GM19468 (cell line): ENCODE results near the gene GRID1.
"Not testable (repeated sequence)": the region's sequence is repeated elsewhere in the genome, so short reads cannot be mapped to it uniquely, and the experiment has no call there.

ENCODE experiments used
- ATAC-seq: cut with Tn5 transposase; IDR thresholded peaks from one replicate; pipeline ENCODE4 v1.9.1; 2021; ENCODE audit warnings: mild to moderate bottlenecking, moderate library complexity, moderate number of reproducible peaks; ENCODE audit not compliant: unreplicated experiment; ENCODE audit errors: extremely low read depth

The GRID1 gene

GRCh38 chr10:86180861-86181260 lies 185.7 kb downstream of the GRID1 start:
- no peak for ATAC-seq

- ATAC-seq: no peak
Measured at GRCh38 chr10:86179961-86180360, 186.6 kb downstream of the GRID1 start.

DNA sequence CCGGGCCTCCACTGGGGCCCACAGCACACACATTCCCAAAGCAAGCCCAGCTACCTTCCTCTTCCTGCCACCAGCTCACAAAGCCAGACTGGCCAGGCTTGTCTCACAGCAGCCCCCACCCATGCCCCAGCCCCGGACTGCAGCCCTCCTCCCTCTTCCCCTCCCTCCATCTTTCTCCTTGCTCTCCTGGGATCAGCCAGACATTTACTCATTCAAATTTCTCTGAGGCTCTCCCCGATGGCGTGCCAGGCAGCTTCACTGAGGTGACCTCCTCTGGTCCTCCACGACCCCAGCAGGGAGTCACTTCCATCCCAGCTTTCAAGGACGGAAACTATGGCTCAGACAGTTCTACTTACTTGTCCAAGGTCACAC lies 187.5 kb downstream of the GRID1 start:
- no peak for ATAC-seq

- ATAC-seq: no peak
Measured at GRCh38 chr10:86178401-86179152, 188.0 kb downstream of the GRID1 start.

- no peak for ATAC-seq
Measured at GRCh38 chr10:86177537-86178155, 188.9 kb downstream of the GRID1 start.

GRCh38 chr10:86176850-86177536 lies 189.6 kb downstream of the GRID1 start:
- no peak for ATAC-seq

GRCh38 chr10:86175476-86175875 lies 191.1 kb downstream of the GRID1 start:
- ATAC-seq: not testable (repeated sequence)

DNA sequence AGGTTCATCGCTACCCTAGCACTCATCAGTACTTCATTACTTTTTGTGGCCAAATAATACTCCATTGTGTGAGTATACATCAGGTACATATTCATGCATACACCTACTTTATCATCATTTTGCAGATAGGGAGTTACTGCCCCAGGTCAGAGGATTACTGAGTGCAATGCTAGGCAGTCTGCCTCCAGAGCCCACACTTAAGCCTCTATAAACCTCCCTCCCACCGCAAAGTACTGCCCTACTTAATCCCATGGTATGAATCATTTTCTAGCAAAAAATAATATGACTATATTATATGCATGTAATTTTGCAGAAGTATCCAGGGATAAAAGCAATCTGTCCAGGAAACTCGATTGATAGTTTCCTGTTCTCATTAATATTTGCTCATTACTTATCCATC lies 194.3 kb downstream of the GRID1 start:
- ATAC-seq: no peak

- no peak for ATAC-seq
Measured at GRCh38 chr10:86170255-86171108, 196.1 kb downstream of the GRID1 start.

DNA sequence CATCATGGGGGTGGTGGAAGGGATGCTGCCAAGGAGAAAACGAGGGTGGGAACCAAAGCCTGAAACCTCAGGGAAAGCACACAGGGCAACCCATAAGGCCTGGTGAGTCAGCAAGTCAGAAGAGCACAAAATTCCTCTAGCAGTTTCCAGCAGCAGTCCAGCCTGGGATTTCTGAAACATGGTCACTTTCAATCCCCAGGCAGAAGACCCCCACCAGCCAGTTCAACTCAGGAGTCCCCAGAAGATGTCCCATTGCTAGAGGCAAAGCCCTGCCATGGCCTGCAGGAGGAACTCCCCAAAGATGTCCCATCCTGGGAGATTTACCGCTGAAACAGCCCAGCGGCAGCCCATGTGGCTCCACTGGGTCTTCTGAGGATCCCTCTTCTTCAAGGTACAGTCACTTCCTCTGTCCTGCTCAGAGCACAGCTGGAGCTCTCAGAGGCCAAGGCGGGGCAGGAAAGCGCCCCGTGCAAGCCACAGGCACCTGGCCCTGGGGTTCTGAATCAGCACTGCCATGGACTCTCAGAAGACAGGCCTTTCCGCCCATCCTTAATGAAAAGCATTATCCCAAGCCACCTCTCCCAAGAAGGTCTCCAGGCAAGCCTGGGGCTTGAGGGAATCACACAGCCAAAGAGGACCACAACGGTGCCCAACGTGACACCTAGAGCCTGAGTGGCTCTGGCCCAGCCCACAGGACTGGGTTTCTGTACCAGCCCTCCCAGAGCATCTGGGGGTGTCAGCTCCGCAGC lies 196.9 kb downstream of the GRID1 start:
- ATAC-seq: no peak

GRCh38 chr10:86169066-86169465 lies 197.5 kb downstream of the GRID1 start:
- ATAC-seq: no peak

GRCh38 chr10:86168256-86168655 lies 198.3 kb downstream of the GRID1 start:
- ATAC-seq: no peak

DNA sequence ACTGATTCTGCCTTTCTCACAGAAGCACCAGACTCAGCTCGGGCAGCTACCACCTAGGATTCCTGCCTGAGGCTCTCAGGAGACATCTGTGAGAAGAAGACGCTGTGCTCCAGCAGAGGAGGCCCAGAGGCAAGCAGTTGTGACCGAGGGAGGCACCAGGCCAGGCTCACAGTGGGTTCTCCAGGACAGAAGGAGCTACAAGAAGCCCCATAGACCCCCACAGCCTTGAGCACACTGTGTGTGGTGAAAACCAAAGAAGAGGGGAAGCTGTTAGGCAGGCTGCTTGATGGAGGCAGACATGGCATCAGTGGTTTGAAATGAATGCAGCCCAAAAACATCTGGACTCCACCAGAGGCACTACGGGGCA lies 198.8 kb downstream of the GRID1 start:
- no peak for ATAC-seq

- ATAC-seq: no peak
Measured at GRCh38 chr10:86167121-86167761, 199.4 kb downstream of the GRID1 start.

DNA sequence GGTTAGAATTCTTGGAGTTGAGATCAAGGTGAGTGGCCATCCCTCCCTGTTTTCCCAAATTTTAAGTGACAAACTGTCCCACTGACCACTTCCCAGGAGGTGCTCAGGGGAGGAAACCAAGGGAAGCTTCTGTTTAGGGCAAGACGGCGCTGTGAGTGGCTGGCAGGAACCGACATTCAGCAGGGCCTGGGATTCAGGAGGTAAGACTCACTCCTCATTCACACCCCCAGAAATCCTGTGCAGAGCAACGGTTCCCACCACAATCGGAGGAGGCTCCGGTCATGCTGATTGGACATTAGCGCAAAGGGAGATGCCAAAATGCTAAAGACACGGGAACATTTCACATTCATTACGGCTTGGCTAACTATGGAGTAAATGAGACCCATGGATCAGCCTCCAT lies 200.9 kb downstream of the GRID1 start:
- ATAC-seq: no peak

DNA sequence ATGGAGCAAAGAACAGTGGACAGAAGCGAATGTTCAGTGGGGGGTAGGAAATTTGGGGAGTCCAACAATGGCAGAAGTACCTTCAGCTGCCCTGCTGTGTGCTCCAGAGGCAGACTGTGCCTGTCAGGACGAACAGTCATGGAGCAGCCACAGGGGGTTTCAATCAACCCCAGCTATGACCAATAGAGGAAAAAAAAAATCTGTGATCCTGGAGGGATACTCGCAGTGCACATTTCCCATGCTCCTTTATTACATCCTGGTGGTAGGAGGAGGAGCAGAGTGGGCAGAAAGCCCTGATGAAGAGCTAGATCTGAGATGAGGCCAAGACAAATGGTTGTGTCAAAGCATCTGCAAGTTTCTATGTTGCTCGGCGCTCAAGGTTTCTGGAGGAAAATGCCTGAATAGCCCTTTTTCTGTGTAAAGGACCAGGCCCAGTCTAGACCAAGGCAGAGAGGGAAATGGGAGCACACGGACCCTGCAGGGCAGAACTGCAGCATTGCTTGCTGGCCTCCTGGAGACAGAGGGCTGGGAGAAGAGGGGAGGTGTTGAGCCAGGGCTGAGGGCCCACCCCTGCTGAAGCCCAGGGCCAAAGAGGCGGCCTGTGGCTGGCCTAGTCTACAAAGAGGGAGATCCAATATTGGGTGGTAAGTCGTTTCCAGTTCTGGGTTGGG lies 201.5 kb downstream of the GRID1 start:
- no peak for ATAC-seq

- no peak for ATAC-seq
Measured at GRCh38 chr10:86164174-86164774, 202.3 kb downstream of the GRID1 start.

DNA sequence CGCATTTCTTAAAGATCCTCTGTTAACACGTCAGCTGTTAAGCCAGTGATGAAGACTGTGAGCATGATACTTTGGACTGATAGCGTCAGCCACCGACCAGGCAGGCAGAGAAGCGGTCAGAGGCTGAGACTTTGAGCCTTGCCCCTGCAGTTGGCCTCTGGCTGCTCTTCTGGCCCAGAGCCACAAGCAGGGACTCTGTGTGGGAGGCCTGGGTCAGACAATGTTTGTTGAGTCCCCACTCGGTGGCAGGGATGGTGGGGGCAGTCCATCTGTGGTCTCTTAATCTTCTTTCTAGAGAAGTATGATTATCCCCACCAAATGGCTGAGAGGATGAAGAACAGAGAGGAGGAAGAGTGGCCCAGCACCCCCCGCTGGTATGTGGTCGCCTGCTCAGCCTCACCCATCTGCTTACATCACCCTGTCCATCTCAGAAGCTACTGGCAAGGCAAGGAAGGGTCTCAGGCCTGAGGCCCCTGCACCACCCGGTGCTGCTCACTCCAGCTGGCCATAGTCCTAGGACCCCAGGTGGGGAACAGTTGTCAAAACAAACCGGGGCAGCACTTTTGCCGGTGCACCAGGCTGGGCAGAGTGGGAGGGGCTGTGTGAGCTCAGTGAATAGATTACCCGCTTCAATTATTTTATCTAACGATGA lies 202.9 kb downstream of the GRID1 start:
- ATAC-seq: no peak
